HEK293 (cell line): ENCODE data around the gene RALA.

ENCODE experiments used
- CTCF ChIA-PET: fragments of 350-600 bp; formaldehyde crosslinking; extraction: SDS; loops from one replicate; lab custom pipeline; 2021; ENCODE audit warnings: antibody characterized with exemption; lab: Yijun Ruan, JAX
- POLR2A ChIA-PET: fragments of 300-600 bp; formaldehyde crosslinking; extraction: SDS; loops from one replicate; lab custom pipeline; 2020; ENCODE audit warnings: antibody characterized with exemption, inconsistent platforms; lab: Yijun Ruan, JAX
- H3K27ac ChIP-seq: fragments of 200-500 bp; sonication (Bioruptor generic); 2 replicates; pipeline ENCODE4 v1.5.1; 2014; ENCODE audit warnings: low read depth, low read length, control low read depth, inconsistent platforms; ENCODE audit errors: extremely low read depth
- H3K36me3 ChIP-seq, 2 experiments: fragments of 200-500 bp in 1 of 2; sonication (Bioruptor generic) in 1 of 2; 1 replicate in 1 of 2; 2 replicates in 1 of 2; pipeline ENCODE4 v1.5.1; 2014 to 2017; ENCODE audit warnings: inconsistent platforms in 2 of 2, low read length in 2 of 2; ENCODE audit not compliant: control insufficient read depth in 2 of 2, insufficient read depth in 1 of 2
- H3K4me1 ChIP-seq: fragments of 200-500 bp; sonication (Bioruptor generic); 2 replicates; pipeline ENCODE4 v1.5.1; 2014; ENCODE audit warnings: mild to moderate bottlenecking, low read length, inconsistent platforms; ENCODE audit not compliant: control insufficient read depth, insufficient read depth
- H3K4me3 ChIP-seq: 2 replicates; pipeline ENCODE4 v1.5.1; 2011; ENCODE audit warnings: low read depth, mild to moderate bottlenecking, control low read depth, low read length, moderate library complexity
- H3K9me3 ChIP-seq: fragments of 200-500 bp; sonication (Bioruptor generic); 2 replicates; pipeline ENCODE4 v1.5.1; 2014; ENCODE audit warnings: low read depth, low read length, inconsistent platforms; ENCODE audit not compliant: control insufficient read depth, insufficient read depth
- BCL11B ChIP-seq: fragments of 450-650 bp; formaldehyde crosslinking; IDR thresholded peaks from 2 replicates; pipeline ENCODE4 v1.5.1; 2016; ENCODE audit warnings: low read depth, missing biosample characterization, missing genetic modification characterization
- GLI4 ChIP-seq: fragments of 450-650 bp; formaldehyde crosslinking; IDR thresholded peaks from 2 replicates; pipeline ENCODE4 v1.5.1; 2016; ENCODE audit warnings: missing biosample characterization, missing genetic modification characterization
- INSM2 ChIP-seq: fragments of 450-650 bp; formaldehyde crosslinking; IDR thresholded peaks from 2 replicates; pipeline ENCODE4 v1.5.1; 2016; ENCODE audit warnings: missing biosample characterization, missing genetic modification characterization
- KLF9 ChIP-seq: fragments of 450-650 bp; formaldehyde crosslinking; IDR thresholded peaks from 2 replicates; pipeline ENCODE4 v1.5.1; 2016; ENCODE audit warnings: missing biosample characterization, missing genetic modification characterization, low read depth
- MYNN ChIP-seq: fragments of 450-650 bp; formaldehyde crosslinking; IDR thresholded peaks from 2 replicates; pipeline ENCODE4 v1.5.1; 2016; ENCODE audit warnings: missing biosample characterization, missing genetic modification characterization, borderline replicate concordance
- PRDM10 ChIP-seq: fragments of 450-650 bp; formaldehyde crosslinking; IDR thresholded peaks from 2 replicates; pipeline ENCODE4 v1.5.1; 2016; ENCODE audit warnings: missing biosample characterization, missing genetic modification characterization
- REPIN1 ChIP-seq: fragments of 450-650 bp; formaldehyde crosslinking; IDR thresholded peaks from 2 replicates; pipeline ENCODE4 v1.5.1; 2017; ENCODE audit warnings: missing biosample characterization, missing genetic modification characterization, low read depth
- ZBTB21 ChIP-seq: fragments of 450-650 bp; formaldehyde crosslinking; IDR thresholded peaks from 2 replicates; pipeline ENCODE4 v1.5.1; 2017; ENCODE audit warnings: missing biosample characterization, missing genetic modification characterization
- ZFP37 ChIP-seq: fragments of 450-650 bp; formaldehyde crosslinking; IDR thresholded peaks from 2 replicates; pipeline ENCODE4 v1.5.1; 2016; ENCODE audit warnings: missing biosample characterization, missing genetic modification characterization
- ZNF24 ChIP-seq: fragments of 450-650 bp; formaldehyde crosslinking; IDR thresholded peaks from 2 replicates; pipeline ENCODE4 v1.5.1; 2016; ENCODE audit warnings: missing biosample characterization, missing genetic modification characterization
- ZNF366 ChIP-seq: fragments of 450-650 bp; formaldehyde crosslinking; conservative IDR thresholded peaks from 2 replicates; pipeline ENCODE4 v1.5.1; 2016; ENCODE audit warnings: missing biosample characterization, missing genetic modification characterization
- ZNF394 ChIP-seq: fragments of 450-650 bp; formaldehyde crosslinking; IDR thresholded peaks from 2 replicates; pipeline ENCODE4 v1.5.1; 2016; ENCODE audit warnings: missing biosample characterization, missing genetic modification characterization, mild to moderate bottlenecking, moderate library complexity, borderline replicate concordance
- ZNF48 ChIP-seq: fragments of 450-650 bp; formaldehyde crosslinking; IDR thresholded peaks from 2 replicates; pipeline ENCODE4 v1.5.1; 2016; ENCODE audit warnings: missing biosample characterization, missing genetic modification characterization
- ZNF529 ChIP-seq: fragments of 450-650 bp; formaldehyde crosslinking; IDR thresholded peaks from 2 replicates; pipeline ENCODE4 v1.5.1; 2017; ENCODE audit warnings: missing genetic modification characterization, missing biosample characterization; ENCODE audit not compliant: insufficient replicate concordance
- ZNF692 ChIP-seq: fragments of 450-650 bp; formaldehyde crosslinking; IDR thresholded peaks from 2 replicates; pipeline ENCODE4 v1.5.1; 2016; ENCODE audit warnings: missing biosample characterization, missing genetic modification characterization
- ZNF776 ChIP-seq: fragments of 450-650 bp; formaldehyde crosslinking; IDR thresholded peaks from 2 replicates; pipeline ENCODE4 v1.5.0; 2017; ENCODE audit warnings: missing biosample characterization, missing genetic modification characterization, borderline replicate concordance
- ZNF785 ChIP-seq: fragments of 450-650 bp; formaldehyde crosslinking; IDR thresholded peaks from 2 replicates; pipeline ENCODE4 v1.5.1; 2016; ENCODE audit warnings: missing biosample characterization, missing genetic modification characterization
- ZNF791 ChIP-seq: fragments of 450-650 bp; formaldehyde crosslinking; IDR thresholded peaks from 2 replicates; pipeline ENCODE4 v1.5.1; 2016; ENCODE audit warnings: missing biosample characterization, missing genetic modification characterization
- TF ChIP-seq, protein P1 (sequence below): fragments of 450-650 bp; formaldehyde crosslinking; IDR thresholded peaks from 2 replicates; pipeline ENCODE4 v1.5.1; 2016; ENCODE audit warnings: missing biosample characterization, missing genetic modification characterization
- TF ChIP-seq, protein P2 (sequence below): fragments of 450-650 bp; formaldehyde crosslinking; IDR thresholded peaks from 2 replicates; pipeline ENCODE4 v1.5.1; 2017; ENCODE audit warnings: missing biosample characterization, missing genetic modification characterization

Gene RALA

DNA sequence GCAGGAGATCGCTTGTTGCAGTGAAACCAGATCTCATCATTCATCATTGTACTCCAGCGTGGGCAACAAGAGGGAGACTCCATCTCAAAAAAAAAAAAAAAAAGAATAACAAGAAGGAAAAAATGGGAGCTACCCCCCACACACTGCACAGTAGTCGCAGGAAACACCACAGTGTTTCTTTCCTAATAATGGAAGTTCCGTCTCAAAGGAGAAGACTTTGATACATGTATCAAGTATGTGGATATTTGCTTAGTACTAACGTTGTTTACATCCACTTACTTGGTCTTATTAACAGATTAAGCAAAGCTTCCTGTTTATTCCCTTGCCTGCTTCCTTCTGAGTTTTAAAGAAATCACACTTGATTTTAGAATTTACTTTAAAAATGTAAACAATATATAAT lies 35.0 kb upstream of the RALA start:
- Histone ChIP-seq H3K9me3 (no peaks in the 10 kb centered on the region), H3K4me1 (peaks cover 3% of the 10 kb centered on the region; the same call in 1 of the 2 replicates), H3K4me3 (no peak overlapping the region), H3K36me3 (no peaks in the 10 kb centered on the region), H3K27ac (no peak overlapping the region)
- POLR2A ChIA-PET = interaction anchor here (0.7 kb wide), 1 partner anchor 359 kb away, joined by 3 read pairs; no protein-coding TSS in a partner anchor
- no peak for TF ChIP-seq ZNF791 (tag by site-specific recombination)
- no peak for TF ChIP-seq INSM2 (tag by site-specific recombination)
- 0 out of 2 replicates have a peak, but pooled peaks have one; percentile 10 for TF ChIP-seq PRDM10 (tag by site-specific recombination)
- TF ChIP-seq KLF9 = no peak
- no peak for TF ChIP-seq ZNF776
- no peak for TF ChIP-seq GLI4 (tag by site-specific recombination)
- CTCF ChIA-PET = interaction anchor here (0.6 to 3.1 kb wide), 4 partner anchors 8 to 158 kb away, joined by 3 to 16 read pairs (median 4); no protein-coding TSS in a partner anchor

DNA sequence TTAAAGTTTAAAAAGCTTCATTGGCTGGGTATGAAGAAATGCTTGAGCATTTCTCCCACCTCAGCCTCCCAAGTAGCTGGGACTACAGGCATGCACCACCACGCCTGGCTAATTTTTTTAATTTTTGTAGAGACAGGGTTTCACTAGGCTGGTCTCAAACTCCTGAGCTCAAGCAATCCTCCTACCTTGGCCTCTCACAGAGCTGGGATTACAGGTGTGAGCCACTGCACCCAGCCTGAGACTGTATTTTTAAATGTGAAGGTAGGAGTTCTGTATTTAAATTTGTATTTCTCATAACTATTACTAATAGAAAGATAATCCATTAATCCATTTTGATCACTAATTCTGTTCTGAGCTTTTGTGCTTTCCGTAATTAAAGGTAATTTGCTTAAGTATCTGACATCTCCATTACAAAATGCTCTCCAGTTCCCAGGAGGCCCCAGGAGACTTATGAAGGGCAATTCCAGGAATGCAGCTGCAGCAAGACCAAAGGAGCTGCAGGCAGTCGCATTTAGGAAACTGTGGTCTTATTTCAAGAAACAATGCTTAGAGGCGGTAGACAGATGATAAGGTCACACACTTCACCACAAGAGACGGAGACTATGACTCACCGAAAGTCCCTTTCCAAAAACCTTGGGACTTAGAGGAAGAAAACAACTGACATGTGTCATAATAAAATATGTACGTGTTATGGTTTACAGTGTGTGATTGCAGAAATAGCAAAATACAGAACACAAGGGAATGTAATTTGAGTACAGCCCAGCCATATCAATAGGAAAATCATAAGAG lies 33.9 kb upstream of the RALA start:
- Histone ChIP-seq H3K27ac (no peak overlapping the region), H3K9me3 (no peaks in the 10 kb centered on the region), H3K4me1 (no peaks in the 10 kb centered on the region), H3K4me3 (no peak overlapping the region), H3K36me3 (no peaks in the 10 kb centered on the region)
- ChIA-PET CTCF (interaction anchor here (0.6 to 3.1 kb wide), 4 partner anchors 9 to 157 kb away, joined by 3 to 16 read pairs (median 4); no protein-coding TSS in a partner anchor), POLR2A (interaction anchor here (0.6 to 1.4 kb wide), 5 partner anchors 9 to 485 kb away, joined by 3 to 8 read pairs (median 3); partner anchors contain the start of gene RALA)
- TF ChIP-seq BCL11B (tag by site-specific recombination) (no peak), ZNF24 (tag by site-specific recombination) (no peak), ZNF394 (tag by site-specific recombination) (peak; percentile 46; the same call in 1 of the 2 replicates), REPIN1 (no peak), ZNF48 (tag by site-specific recombination) (no peak), ZBTB21 (tag by site-specific recombination) (peak; percentile 14; the same call in 1 of the 2 replicates), ZNF692 (0 out of 2 replicates have a peak, but pooled peaks have one; percentile 27), ZNF785 (tag by site-specific recombination) (no peak), ZFP37 (tag by site-specific recombination) (no peak), MYNN (tag by site-specific recombination) (no peak), ZNF529 (tag by site-specific recombination) (no peak), ZNF366 (peak; percentile 86)
- TF ChIP-seq, protein P1, sequence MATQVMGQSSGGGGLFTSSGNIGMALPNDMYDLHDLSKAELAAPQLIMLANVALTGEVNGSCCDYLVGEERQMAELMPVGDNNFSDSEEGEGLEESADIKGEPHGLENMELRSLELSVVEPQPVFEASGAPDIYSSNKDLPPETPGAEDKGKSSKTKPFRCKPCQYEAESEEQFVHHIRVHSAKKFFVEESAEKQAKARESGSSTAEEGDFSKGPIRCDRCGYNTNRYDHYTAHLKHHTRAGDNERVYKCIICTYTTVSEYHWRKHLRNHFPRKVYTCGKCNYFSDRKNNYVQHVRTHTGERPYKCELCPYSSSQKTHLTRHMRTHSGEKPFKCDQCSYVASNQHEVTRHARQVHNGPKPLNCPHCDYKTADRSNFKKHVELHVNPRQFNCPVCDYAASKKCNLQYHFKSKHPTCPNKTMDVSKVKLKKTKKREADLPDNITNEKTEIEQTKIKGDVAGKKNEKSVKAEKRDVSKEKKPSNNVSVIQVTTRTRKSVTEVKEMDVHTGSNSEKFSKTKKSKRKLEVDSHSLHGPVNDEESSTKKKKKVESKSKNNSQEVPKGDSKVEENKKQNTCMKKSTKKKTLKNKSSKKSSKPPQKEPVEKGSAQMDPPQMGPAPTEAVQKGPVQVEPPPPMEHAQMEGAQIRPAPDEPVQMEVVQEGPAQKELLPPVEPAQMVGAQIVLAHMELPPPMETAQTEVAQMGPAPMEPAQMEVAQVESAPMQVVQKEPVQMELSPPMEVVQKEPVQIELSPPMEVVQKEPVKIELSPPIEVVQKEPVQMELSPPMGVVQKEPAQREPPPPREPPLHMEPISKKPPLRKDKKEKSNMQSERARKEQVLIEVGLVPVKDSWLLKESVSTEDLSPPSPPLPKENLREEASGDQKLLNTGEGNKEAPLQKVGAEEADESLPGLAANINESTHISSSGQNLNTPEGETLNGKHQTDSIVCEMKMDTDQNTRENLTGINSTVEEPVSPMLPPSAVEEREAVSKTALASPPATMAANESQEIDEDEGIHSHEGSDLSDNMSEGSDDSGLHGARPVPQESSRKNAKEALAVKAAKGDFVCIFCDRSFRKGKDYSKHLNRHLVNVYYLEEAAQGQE (tag by site-specific recombination) = no peak
- TF ChIP-seq, protein P2, sequence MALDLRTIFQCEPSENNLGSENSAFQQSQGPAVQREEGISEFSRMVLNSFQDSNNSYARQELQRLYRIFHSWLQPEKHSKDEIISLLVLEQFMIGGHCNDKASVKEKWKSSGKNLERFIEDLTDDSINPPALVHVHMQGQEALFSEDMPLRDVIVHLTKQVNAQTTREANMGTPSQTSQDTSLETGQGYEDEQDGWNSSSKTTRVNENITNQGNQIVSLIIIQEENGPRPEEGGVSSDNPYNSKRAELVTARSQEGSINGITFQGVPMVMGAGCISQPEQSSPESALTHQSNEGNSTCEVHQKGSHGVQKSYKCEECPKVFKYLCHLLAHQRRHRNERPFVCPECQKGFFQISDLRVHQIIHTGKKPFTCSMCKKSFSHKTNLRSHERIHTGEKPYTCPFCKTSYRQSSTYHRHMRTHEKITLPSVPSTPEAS = no peak
